Posterior vena cava (tissue), 2 donors: ENCODE data around the gene PPP2R5B. TPM values are rescaled to one million over a fixed set of nuclear protein-coding genes. Genes with fewer than 3 reads are reported as not detected.
A peak's percentile ranks its signal among the peaks of the same experiment; 100 is the strongest.

Experiments
- DNase-seq: peaks from one replicate; pipeline ENCODE4 v3.0.0-alpha.2; 2020; ENCODE audit warnings: low spot score
- intact Hi-C, 2 donors: fragments of 100-400 bp; cut with DNase I; formaldehyde crosslinking; loops; one replicate each; pipeline versions ENCODE4 v1.14.1 to v1.14.2; 2022 to 2023
- total RNA-seq, 2 donors: library from RNA; stranded (reverse); fragmentation: NEBNext Ultra II Directional; extraction: Animal tissue kit (Norgen Biotek cat#: 25700); gene quantifications; one replicate each; pipeline ENCODE4 v1.2.1, GENCODE V29; 2021
- donor health status: DM: yes; HTN: yes; CAD: no.
- donor health status: DM: yes; HTN: yes; CAD: no.

Gene PPP2R5B
- total RNA-seq, 2 donors from 2014 or later = 17.5 to 30.7 TPM

- intact Hi-C loops = no loop called here
- no peak for DNase-seq
Measured at GRCh38 chr11:64902102-64902900, 22.2 kb upstream of the PPP2R5B start.

- no peak for DNase-seq
Measured at GRCh38 chr11:64903291-64903833, 21.1 kb upstream of the PPP2R5B start.

GRCh38 chr11:64905516-64906313 lies 18.8 kb upstream of the PPP2R5B start:
- no peak for DNase-seq
- intact Hi-C loops = no loop called here

More at GRCh38 chr11:64903291-64903833, 21.1 kb upstream of the PPP2R5B start:
- intact Hi-C loops = no loop called here

- intact Hi-C loops = no loop called here
- no peak for DNase-seq
Measured at GRCh38 chr11:64906314-64906635, 18.2 kb upstream of the PPP2R5B start.

- no peak for DNase-seq
- intact Hi-C loops = loop anchor here in 1 of 2 donors (1.0 kb wide), 1 partner anchor 23 kb away; no protein-coding TSS in a partner anchor
Measured at GRCh38 chr11:64908766-64909165, 15.7 kb upstream of the PPP2R5B start.

- intact Hi-C loops = no loop called here
- no peak for DNase-seq
Measured at GRCh38 chr11:64909653-64910343, 14.7 kb upstream of the PPP2R5B start.

GRCh38 chr11:64910451-64911093 lies 13.9 kb upstream of the PPP2R5B start:
- intact Hi-C loops = no loop called here
- DNase-seq = no peak

GRCh38 chr11:64911142-64911541 lies 13.3 kb upstream of the PPP2R5B start:
- no peak for DNase-seq
- intact Hi-C loops = no loop called here

- DNase-seq = no peak
- intact Hi-C loops = no loop called here
Measured at GRCh38 chr11:64911689-64912088, 12.8 kb upstream of the PPP2R5B start.

- intact Hi-C loops = no loop called here
- no peak for DNase-seq
Measured at GRCh38 chr11:64913171-64913727, 11.2 kb upstream of the PPP2R5B start.

- intact Hi-C loops = no loop called here
- no peak for DNase-seq
Measured at GRCh38 chr11:64914123-64914522, 10.4 kb upstream of the PPP2R5B start.

- intact Hi-C loops = no loop called here
- DNase-seq = no peak
Measured at GRCh38 chr11:64915376-64915887, 9.1 kb upstream of the PPP2R5B start.

GRCh38 chr11:64916040-64916774 lies 8.3 kb upstream of the PPP2R5B start:
- intact Hi-C loops = no loop called here
- peak; percentile 84 for DNase-seq

- intact Hi-C loops = no loop called here
- DNase-seq = peak; percentile 100
Measured at GRCh38 chr11:64916775-64917662, 7.5 kb upstream of the PPP2R5B start, which contains the start of gene ATG2A. Gene ATG2A (minus strand): TSS chr11:64917209. CDS start chr11:64917135, 74 bp downstream.

- intact Hi-C loops = no loop called here
- no peak for DNase-seq
Measured at GRCh38 chr11:64917663-64917995, 6.9 kb upstream of the PPP2R5B start.

GRCh38 chr11:64918017-64918416 lies 6.5 kb upstream of the PPP2R5B start:
- no peak for DNase-seq
- intact Hi-C loops = no loop called here

- DNase-seq = no peak
- intact Hi-C loops = no loop called here
Measured at GRCh38 chr11:64919627-64920026, 4.9 kb upstream of the PPP2R5B start.
